ENCODE data around the gene OR2T3.
"Not testable (repeated sequence)": the region's sequence is repeated elsewhere in the genome, so short reads cannot be mapped to it uniquely, and the experiment has no call there.

DNA sequence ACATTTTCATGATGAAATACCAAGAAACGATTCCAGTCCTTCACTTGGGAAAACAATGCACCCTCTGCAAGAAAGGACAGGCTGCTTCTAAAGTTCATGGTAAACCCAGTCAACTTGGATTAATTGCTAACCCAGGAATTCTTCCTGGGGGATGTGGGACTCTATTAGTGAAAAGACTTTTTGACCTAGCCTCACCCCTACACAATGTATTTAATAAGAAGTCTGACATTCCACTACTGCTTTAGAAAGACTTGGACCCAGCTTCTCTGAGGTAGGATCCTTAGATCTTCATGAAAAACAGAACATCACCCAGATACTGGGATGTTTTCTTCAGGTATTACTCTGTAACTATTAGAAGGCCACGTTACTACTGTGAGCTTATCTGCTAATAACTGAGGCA lies 27.8 kb upstream of the OR2T3 start, which contains the start of gene OR2T2:
- not testable (repeated sequence) for TF ChIP-seq POLR2AphosphoS5, POLR2A (IDR thresholded peaks at IDR 0.05)
